Activated CD4-positive, alpha-beta T cell treated with anti-CD3 and anti-CD28 coated beads, Interleukin-2, amount 50 U/mL, for 48 hours (primary cell): Measurements from ENCODE around the gene SLC25A20.
"Not testable (repeated sequence)": the region's sequence is repeated elsewhere in the genome, so short reads cannot be mapped to it uniquely, and the experiment has no call there.

ENCODE experiments used
- DNase-seq, 2 experiments: peaks; one replicate each; pipeline ENCODE4 v3.0.0-alpha.2; 2020

The SLC25A20 gene, protein sequence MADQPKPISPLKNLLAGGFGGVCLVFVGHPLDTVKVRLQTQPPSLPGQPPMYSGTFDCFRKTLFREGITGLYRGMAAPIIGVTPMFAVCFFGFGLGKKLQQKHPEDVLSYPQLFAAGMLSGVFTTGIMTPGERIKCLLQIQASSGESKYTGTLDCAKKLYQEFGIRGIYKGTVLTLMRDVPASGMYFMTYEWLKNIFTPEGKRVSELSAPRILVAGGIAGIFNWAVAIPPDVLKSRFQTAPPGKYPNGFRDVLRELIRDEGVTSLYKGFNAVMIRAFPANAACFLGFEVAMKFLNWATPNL

DNA sequence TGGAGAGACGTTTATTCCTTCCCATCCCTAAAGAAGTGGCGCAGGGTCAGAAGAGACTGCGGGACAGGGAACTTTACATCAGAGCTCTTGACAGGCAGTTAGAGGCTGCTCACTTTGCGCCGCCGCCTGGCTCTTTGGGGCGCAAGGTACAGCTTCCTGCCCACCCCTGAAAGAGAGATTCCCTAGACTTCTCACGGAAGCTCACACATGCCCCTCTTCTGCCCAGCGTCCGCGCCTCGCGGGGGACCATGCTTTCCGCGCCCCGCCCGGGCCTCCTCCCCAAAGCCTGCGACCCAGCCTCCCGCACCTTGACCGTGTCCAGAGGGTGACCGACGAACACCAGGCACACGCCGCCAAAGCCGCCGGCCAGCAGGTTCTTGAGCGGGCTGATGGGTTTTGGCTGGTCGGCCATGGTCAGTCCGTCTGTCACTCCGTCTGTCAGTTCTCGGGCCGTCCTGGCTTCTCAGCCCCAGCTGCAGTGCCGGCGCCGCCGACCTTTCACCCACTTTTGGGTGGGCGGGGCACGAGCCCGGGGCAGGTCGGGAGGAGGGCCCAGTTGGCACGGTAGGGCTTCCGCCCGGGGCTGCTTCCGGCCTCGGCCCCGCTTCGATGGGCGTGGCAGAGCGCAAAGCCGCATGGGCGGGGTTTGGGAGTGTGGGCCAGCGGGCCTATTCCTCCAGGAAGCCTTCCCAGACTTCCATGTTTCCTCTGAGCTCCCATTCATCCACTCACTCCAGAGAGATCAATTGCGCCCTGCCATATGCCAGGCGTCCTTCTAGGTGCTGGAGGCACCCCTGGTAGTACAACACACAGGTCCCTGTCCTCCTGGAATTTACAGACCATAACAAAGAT, at the start of gene SLC25A20:
Gene SLC25A20, minus strand, starts transcription at position 500 of the 852 bp plus-strand sequence. Its CDS starts 88 bp downstream, at position 412.
- peak; percentile 93 to 94 for DNase-seq

DNA sequence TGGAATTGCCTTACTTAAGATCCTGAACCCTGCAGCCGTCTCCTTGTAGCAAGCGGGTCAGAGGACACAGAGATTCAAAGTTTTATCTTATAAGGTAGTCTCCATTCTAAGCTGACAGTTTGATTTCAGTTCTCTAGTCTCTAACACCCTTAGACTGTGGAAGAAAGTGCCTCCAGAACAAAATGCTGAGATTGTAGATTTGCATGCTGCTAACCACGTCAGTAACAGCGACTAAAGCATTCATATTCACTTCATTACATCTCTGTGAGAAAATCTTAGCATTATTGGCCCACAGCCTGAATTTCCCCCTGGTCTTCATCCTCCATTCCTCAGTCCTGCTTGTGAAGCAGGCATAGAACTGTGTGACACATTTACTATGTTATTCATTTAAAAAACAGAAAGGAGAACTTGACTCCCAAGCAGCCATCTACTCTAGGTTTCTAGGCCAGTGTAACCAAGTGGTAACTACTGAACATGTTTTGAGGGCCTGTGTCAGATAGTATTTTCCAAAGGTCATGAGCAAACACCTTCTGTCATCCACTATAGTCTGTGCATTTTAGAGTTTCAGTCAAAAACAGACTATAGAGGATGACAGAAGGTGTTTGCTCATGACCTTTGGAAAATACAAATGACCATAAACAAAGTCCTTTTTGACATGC, 47.3 kb upstream of the SLC25A20 start:
- no peak for DNase-seq

DNA sequence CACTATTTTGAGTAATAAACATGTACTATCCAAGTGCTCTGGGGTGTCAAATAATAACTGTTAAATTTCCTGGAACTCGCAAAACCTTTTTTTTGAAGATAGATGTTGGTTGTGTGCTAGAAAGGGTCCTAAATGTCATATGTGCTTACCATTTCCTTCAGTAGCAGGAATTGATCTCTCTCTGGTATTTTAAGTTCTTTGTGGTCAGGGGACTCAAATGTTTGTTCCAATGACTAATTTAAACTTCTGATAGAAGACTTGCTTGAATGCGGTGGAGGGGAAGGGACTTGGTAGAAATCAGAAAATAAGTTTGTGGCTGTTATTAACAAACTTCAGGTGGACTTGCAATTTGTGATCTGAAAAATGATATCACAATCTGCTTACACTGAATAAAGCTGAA, 46.8 kb upstream of the SLC25A20 start:
- DNase-seq: no peak

DNA sequence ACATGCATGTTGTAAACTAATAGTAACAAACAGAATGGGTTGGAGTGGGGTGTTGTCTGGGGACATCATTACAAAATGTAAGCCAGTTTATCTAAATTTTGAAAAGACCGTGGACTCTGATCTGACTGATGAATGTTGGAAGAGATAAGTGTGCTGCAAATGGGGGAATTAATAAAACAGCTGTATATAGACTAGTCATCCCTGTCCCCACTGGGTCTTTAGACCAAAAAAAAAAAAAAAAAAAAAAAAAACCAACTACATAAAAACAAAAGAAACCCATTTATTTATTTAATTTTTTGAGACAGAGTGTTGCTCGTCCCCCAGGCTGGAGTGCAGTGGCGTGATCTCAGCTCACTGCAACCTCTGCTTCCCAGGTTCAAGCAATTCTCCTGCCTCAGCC, 40.0 kb upstream of the SLC25A20 start:
- DNase-seq: no peak

DNA sequence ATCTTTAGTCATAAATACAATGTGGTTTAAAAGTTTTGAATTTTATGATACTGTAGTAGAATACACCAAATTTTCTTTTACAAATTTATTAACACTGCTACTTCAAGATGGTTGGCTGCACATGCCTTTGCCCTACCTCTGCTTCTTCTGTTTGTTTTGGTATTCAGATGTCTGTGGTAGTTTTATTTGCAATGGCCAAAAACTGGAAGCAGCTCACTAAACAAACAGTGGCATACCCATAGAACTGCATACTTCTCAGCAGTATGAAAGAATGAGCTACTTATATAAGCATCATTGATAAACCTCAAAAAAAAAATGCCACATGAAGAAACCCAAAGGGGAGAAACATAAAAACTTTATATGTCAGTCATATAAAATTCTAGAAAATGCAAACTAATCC, 39.5 kb upstream of the SLC25A20 start:
- no peak for DNase-seq

DNA sequence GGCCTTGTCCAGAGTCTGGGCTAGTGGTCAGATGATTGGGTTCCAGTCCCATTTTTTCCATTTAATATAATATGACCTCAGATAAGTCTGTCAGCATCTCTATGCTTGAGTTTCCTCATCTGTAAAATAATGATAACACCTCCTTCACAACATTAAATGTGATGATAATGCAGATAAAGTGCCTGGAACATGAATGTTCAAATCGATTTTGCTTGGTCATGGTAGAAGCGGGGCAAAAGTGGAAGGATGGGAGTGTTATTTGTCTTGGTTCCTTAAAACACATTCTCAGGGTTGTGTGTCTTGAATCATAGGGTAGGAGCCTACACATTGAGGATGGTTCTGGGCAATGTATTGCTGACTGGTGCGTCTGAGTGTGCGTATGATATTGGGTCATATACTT, 36.8 kb upstream of the SLC25A20 start:
- no peak for DNase-seq

DNA sequence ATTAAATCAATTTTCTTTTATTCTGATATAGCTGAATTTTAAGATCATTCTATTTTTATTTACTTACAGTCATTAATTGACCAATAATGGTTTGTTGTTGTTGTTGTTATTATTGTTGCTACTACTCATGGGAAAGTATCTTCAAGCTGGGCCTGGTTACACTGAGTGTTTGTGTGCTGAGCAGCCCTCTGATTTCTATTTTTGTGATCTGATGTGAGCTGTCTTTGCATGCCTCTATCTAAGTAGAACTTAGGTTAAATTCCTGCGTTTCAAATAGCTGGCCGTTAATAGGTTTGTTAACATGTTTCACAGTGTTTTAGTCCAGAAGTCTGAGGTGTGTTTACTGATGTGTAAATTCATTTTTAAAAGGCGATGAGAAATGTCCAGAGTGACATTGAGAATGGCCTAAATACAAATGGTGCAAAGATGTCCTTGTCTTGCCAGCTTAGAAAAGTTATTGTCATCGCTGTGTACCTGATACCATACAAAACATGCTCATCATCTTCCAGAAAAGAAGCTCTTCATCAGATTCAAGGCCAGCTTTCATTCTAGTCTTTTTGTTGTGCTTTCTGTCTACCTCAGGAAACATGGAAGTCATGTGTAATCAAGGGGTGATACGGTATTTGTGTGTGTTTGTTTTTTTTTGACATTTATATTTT, 35.8 kb upstream of the SLC25A20 start:
- no peak for DNase-seq

DNA sequence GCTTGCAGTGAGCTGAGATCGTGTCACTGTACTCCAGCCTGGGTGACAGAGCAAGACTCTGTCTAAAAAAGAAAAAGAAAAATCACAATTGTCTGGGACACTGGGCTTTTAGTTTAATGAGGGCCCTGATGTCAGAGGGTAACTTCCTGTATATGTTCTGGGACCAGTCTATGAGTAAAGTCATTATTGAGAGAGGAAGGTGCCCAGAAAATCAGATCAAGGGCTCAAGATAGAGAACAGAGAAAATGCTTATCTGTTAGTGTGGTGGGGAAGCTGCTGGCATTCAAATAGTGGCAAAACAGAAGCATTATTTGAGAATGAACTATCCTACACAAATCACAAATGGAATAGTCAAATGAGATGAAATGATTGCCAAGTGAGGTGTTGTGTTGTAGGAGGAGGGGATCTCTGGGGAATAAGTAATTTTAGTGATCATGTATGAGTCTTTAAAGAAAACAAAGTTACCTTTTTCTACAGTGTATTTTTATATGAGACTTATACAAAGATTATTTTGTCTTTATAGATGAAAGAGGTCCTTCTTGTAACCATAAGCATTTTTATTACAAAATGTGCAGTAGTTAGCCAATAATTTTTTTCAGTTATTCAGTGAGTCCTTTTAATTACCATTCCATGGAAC, 33.4 kb upstream of the SLC25A20 start:
- no peak for DNase-seq

DNA sequence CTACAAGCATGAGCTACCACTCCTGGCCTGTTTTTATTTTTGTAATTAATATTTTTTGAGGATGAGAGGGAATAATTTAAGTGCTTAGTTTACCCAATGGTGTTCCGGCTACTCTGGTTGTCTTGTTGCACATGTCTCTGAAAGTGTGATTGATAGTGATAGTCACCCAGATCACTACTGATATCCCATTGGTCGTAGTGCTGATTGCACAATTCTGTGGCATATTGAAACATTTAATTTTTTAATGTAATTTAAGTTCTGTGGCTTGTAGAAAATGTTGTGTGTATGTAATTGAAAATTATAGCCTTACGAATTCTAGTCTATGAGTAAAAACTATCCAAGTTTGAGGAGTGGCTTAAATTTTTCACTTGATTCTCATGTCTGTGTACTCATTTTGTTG, 31.9 kb upstream of the SLC25A20 start:
- DNase-seq: no peak

DNA sequence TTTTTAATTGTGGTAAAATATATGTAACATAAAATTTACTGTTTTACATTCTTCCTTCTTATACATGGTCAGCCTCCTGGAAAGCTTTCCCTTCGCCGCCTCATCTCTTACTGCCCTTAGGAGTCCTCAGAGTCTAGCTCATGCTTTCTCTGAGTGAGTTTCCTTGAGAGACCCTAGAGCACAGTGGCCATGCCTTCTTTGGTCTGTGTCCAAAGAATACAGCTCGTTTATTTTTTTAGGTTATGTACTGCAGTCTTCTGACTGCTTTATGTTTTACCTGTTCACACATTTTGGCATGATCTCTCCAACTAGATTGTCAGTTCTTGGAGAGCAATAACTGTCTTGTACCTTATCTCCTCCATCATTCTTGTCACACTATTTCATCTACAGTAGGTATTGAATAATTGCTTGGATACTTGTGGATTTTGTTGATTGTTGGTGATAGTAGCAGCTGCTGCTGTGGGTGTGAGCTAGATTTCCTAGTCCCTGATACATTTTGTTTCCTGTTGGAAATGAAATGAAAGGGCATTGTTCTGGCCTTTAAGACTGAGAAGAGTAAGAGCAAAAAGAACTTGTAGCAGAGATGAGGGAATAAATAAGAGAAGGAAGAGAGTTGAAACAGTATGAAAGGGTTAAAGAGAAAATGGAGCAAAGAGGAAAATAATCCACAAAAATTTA, 30.8 kb upstream of the SLC25A20 start:
- DNase-seq: no peak

DNA sequence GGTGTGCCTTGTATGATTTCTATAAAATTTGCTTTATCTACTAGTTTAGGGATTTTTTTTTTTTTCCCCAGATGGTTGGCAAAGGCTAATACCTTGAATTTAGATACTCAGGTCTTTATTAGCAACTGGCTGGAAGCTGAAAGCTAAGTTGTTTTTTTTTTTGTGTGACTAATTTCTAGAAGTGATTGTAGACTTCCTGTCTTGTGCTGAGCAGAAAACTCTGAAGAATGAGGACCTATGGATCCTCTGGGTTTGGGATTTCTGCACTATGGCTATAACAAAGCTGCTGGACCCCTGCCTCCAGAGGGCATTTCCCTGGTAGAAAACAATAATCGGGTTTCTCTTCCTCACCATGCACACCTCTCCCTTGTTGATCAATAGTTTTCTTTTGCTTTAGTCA, 30.0 kb upstream of the SLC25A20 start:
- DNase-seq: no peak

DNA sequence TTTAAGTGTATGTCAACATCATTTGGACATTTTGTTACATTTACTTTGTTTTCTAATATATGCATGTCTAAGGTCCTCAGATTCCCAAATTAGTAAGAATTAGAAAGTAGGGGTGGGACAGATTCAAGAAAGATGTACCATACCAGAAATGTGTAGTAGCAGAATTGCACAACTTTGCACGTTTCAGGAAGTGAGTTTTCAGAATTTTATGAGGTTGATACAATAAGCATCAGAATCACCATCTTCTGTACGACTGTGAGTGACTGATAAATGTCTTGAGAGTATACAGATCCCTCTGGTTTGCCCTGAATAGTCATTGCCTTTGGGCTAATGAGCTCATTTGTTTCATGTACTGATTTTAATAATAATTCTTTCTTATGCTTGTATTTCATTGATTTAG, 29.2 kb upstream of the SLC25A20 start:
- DNase-seq: no peak

DNA sequence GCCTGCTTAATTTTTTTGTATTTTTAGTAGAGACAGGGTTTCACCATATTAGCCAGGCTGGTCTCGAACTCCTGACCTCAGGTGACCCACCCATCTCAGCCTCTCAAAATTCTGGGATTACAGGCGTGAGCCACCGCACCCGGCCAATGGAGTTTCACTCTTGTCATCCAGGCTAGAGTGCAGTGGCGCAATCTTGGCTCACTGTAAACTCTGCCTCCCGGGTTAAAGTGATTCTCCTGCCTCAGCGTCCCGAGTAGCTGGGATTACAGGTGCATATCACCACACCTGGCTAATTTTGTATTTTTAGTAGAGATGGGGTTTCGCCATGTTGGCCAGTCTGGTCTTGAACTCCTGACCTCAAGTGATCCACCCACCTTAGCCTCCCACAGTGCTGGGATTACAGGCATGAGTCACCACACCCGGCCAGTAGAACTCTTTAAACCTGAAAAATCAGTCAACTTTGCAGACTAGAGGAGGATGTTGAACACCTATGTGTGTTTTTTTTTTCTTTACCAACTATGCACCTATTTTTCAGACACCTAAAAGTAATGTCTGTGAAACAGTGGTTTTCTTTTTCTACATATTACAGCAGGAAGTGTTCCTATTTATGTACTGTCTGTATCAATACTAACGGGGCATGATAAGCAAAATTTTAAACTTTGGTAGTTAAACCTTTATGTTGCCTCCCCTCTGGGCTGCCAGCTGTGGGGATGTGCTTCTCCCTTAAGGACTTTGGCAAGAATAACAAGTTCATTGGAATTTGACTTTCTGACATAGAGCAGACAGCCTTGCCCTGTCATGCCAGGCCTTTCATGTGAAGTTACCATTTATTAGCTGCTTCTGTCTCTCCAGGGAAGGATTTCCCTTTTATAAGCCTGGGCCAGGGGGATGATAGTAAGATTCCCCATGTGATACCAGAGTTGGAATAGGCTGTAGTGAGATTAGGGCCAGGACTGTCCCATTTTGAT, 28.0 kb upstream of the SLC25A20 start:
- peak; percentile 23 to 48 for DNase-seq

DNA sequence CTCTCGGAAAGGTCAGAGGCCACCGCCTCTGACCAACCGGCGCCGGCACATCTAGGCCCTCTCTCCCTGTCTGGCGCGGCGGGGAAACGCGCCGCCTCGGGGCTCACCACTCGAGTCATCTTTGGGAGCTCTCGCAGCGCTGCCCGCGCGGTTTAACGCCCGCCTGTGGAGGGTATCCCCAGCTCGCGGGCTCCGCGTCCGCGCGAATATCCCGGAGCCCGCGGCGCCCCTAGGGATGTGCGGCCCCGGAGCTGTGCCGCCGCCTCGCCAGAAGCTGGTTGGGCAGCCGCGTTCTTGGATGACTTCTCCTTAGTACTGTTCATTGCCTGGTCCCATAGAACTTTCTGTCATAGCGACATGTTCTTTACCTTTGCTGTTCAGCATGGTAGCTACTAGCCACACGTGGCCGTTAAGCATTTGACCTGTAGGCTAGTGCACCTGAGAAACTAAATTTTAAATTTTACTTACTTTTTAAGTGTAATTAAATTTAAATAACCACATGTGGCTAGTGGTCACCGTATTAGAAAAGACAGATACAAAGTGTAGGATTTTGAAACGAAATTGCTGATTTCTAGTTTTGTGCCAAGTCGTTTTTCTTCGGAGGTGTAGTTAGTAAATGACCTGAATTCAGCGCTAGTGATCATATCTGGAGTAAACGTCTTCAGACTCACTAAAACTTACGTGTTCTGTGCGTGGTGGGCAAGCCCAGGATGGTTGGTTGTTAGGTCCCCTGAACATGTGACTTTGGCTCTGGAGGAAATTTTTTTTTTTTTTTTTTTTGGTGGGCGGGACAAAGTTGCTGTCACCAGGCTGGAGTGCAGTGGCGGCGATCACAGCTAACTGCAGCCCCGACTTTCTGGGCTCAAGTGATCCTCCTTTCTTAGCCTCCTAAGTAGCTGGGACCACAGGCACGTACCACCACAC, 20.8 kb upstream of the SLC25A20 start:
- DNase-seq: peak; percentile 56 to 64

DNA sequence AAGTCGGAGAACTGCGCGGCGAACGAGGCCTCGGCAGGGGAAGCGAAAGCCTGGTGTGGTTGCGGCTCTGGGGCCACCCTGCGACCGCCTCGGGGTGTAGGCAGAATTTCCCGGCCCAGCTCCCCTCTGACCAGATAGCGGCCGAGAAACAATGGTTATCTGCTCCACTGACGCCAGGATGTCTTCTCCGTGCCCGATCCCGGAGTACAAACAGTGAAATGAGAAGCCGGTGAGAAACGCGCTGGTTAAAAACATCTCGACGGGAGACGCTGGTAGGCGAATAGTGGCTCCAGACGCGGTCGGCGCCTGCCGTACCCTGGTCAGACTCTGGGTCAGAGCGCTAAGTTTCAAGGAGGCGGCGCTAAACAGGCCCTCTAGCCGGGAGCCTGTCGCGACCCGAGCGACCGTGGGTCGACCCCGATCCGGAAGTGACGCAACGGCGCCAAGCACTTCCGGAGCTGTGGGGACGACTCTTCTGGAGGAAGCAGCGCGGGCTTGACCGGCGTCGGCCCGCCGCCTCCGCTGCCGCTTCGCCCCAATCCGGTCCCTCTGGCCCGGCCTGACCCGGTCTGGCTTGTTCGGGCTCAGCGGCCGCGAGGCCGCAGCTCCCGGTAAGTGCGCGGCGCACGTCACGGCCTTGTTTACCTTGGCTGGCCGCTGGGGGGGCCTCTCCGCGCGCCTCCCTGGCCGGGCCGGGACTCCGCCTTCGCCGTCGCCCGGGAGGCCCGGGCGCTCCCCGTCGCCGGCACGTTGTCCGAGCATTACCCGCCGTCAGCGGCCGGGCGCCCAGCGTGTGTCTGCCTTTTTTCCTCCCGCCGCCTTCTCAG, 19.9 kb upstream of the SLC25A20 start, which contains the start of gene ARIH2:
Gene ARIH2, plus strand, starts transcription at position 455 of the 827 bp plus-strand sequence. CDS start 8,717 bp downstream, outside the sequence.
- DNase-seq: peak; percentile 88 to 91

DNA sequence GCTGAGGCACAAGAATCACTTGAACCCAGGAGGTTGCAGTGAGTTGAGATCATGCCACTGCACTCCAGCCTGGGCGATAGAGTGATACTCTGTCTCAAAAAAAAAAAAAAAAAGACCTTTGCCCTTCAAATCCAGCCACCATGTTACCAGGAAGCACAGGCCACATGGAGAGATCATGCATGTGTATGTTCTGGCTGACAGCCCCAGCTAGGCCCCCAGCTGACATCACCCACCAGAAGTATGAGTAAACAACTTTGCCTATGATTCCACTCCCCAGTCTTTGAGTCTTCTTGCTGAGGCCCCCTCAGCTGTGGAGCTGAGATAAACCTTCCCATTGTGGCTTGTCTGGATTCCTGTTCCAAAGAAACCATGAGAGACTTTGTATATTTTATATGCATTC, 16.6 kb upstream of the SLC25A20 start:
- no peak for DNase-seq

DNA sequence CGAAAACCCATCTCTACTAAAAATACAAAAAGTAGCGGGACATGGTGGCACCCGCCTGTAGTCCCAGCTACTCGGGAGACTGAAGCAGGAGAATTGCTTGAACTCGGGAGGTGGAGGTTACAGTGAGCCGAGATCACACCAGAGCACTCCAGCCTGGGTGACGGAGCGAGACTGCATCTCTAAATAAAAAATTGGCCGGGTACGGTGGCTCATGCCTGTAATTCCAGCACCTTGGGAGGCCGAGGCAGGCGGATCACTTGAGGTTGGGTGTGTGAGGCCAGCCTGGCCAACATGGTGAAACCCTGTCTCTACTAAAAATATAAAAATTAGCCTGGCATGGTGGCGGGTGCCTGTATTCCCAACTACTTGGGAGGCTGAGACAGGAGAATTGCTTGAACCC, 8.3 kb upstream of the SLC25A20 start:
- DNase-seq: not testable (repeated sequence)

DNA sequence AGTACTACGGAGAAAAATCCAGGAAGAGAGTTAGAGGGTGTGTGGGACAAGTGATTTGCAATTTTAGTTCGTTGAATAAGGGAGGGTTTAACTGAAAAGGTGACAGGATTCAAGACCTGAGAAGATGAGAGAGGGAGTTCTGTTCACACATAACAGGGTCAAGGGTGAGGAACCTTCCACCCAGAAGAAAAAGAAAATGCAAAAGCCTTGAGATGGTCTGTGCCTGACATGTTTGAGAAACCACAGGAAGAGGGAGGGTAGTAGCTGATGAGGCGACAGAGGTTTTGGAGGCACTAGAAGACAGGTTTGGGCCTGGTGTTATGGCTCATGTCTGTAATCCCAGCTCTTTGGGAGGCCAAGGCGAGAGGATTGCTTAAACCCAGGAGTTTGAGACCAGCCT, 591 bp upstream of the SLC25A20 start:
- peak; percentile 20 to 21 for DNase-seq
